GM19397 (cell line): ENCODE measurements around the gene TFAP2C.
"Not testable (repeated sequence)": the region's sequence is repeated elsewhere in the genome, so short reads cannot be mapped to it uniquely, and the experiment has no call there.

Experiments
- ATAC-seq: cut with Tn5 transposase; IDR thresholded peaks from one replicate; pipeline ENCODE4 v1.9.1; 2021; ENCODE audit warnings: mild to moderate bottlenecking, moderate library complexity; ENCODE audit not compliant: unreplicated experiment

TFAP2C gene

GRCh38 chr20:56614196-56614595 lies 14.9 kb upstream of the TFAP2C start:
- ATAC-seq: no peak

- no peak for ATAC-seq
Measured at GRCh38 chr20:56616716-56617115, 12.4 kb upstream of the TFAP2C start.

GRCh38 chr20:56617489-56617888 lies 11.6 kb upstream of the TFAP2C start:
- ATAC-seq: no peak

- ATAC-seq: no peak
Measured at GRCh38 chr20:56621730-56622129, 7.4 kb upstream of the TFAP2C start.

GRCh38 chr20:56623930-56624329 lies 5.2 kb upstream of the TFAP2C start:
- not testable (repeated sequence) for ATAC-seq

GRCh38 chr20:56624786-56625681 lies 4.1 kb upstream of the TFAP2C start:
- no peak for ATAC-seq

- ATAC-seq: no peak
Measured at GRCh38 chr20:56625837-56626236, 3.3 kb upstream of the TFAP2C start.

GRCh38 chr20:56626367-56627121 lies 2.6 kb upstream of the TFAP2C start:
- ATAC-seq: no peak

GRCh38 chr20:56627122-56628014 lies 1.7 kb upstream of the TFAP2C start:
- no peak for ATAC-seq

- ATAC-seq: no peak
Measured at GRCh38 chr20:56628015-56628872, 862 bp upstream of the TFAP2C start.

- ATAC-seq: no peak
Measured at GRCh38 chr20:56629464-56630085, 469 bp downstream of the TFAP2C start.

GRCh38 chr20:56630086-56630493 lies 984 bp downstream of the TFAP2C start:
- no peak for ATAC-seq

GRCh38 chr20:56630506-56631317 lies 1.6 kb downstream of the TFAP2C start:
- ATAC-seq: no peak

GRCh38 chr20:56631318-56631989 lies 2.3 kb downstream of the TFAP2C start:
- ATAC-seq: no peak

GRCh38 chr20:56631990-56632327 lies 2.9 kb downstream of the TFAP2C start:
- no peak for ATAC-seq

- no peak for ATAC-seq
Measured at GRCh38 chr20:56634307-56634706, 5.2 kb downstream of the TFAP2C start.

- ATAC-seq: no peak
Measured at GRCh38 chr20:56634735-56635385, 5.8 kb downstream of the TFAP2C start.

- no peak for ATAC-seq
Measured at GRCh38 chr20:56636716-56637115, 7.6 kb downstream of the TFAP2C start.
